Neural progenitor cell (in vitro differentiated cells): ENCODE measurements around the gene COL4A2. TPM values are rescaled to one million over a fixed set of nuclear protein-coding genes. Genes with fewer than 3 reads are reported as not detected.

Experiments
- DNase-seq: peaks from one replicate; pipeline ENCODE4 v3.0.0-alpha.2; 2016; ENCODE audit warnings: low spot score
- H2AFZ ChIP-seq: fragments of 200-600 bp; sonication (generic); replicated peaks from 2 replicates; pipeline ENCODE4 v1.6.1; 2016; ENCODE audit warnings: antibody characterized with exemption
- H3F3A ChIP-seq: fragments of 200-600 bp; sonication (generic); 2 replicates; pipeline ENCODE4 v1.6.1; 2016; ENCODE audit warnings: antibody characterized with exemption, low read depth
- H3K27ac ChIP-seq: fragments of 200-600 bp; sonication (generic); 2 replicates; pipeline ENCODE4 v1.5.1; 2016; ENCODE audit warnings: mild to moderate bottlenecking
- H3K27me3 ChIP-seq: fragments of 200-600 bp; sonication (generic); 2 replicates; pipeline ENCODE4 v1.6.1; 2016; ENCODE audit warnings: mild to moderate bottlenecking, moderate library complexity
- H3K36me3 ChIP-seq: fragments of 200-600 bp; sonication (generic); 2 replicates; pipeline ENCODE4 v1.5.1; 2016
- H3K4me1 ChIP-seq: fragments of 200-600 bp; sonication (generic); 2 replicates; pipeline ENCODE4 v1.6.1; 2016; ENCODE audit warnings: mixed run types
- H3K4me2 ChIP-seq: fragments of 200-600 bp; sonication (generic); 2 replicates; pipeline ENCODE4 v1.6.1; 2016
- H3K4me3 ChIP-seq: fragments of 200-600 bp; sonication (generic); 2 replicates; pipeline ENCODE4 v1.5.1; 2016
- H3K79me2 ChIP-seq: fragments of 200-600 bp; sonication (generic); 2 replicates; pipeline ENCODE4 v1.6.1; 2016; ENCODE audit warnings: low read depth
- H3K9ac ChIP-seq: fragments of 200-600 bp; sonication (generic); 2 replicates; pipeline ENCODE4 v1.6.1; 2016
- H3K9me3 ChIP-seq: fragments of 200-600 bp; sonication (generic); 2 replicates; pipeline ENCODE4 v1.5.1; 2016; ENCODE audit warnings: low read depth
- H4K20me1 ChIP-seq: fragments of 200-600 bp; sonication (generic); 2 replicates; pipeline ENCODE4 v1.6.1; 2016; ENCODE audit warnings: low read depth
- H3K27ac Mint-ChIP-seq: 3 replicates; pipeline ENCODE4 v1.8.0; 2021; ENCODE audit warnings: mixed read lengths
- H3K27me3 Mint-ChIP-seq: 2 replicates; pipeline ENCODE4 v1.8.0; 2022; ENCODE audit warnings: low read depth, mild to moderate bottlenecking, inconsistent platforms, moderate library complexity, mixed read lengths; ENCODE audit not compliant: insufficient read depth
- H3K36me3 Mint-ChIP-seq: 3 replicates; pipeline ENCODE4 v1.8.0; 2021; ENCODE audit warnings: mixed read lengths
- H3K4me1 Mint-ChIP-seq: 3 replicates; pipeline ENCODE4 v1.8.0; 2021; ENCODE audit warnings: mixed read lengths
- H3K4me3 Mint-ChIP-seq: 3 replicates; pipeline ENCODE4 v1.8.0; 2021; ENCODE audit warnings: mild to moderate bottlenecking, moderate library complexity, mixed read lengths
- H3K9me3 Mint-ChIP-seq: 3 replicates; pipeline ENCODE4 v1.8.0; 2020; ENCODE audit warnings: mixed read lengths
- EZH2 ChIP-seq: fragments of 200-600 bp; sonication (generic); IDR thresholded peaks from 2 replicates; pipeline ENCODE4 v1.6.1; 2017; ENCODE audit warnings: antibody characterized with exemption, mild to moderate bottlenecking, moderate library complexity
- EZH2phosphoT487 ChIP-seq: fragments of 200-600 bp; sonication (generic); IDR thresholded peaks from 2 replicates; pipeline ENCODE4 v1.6.1; 2017; ENCODE audit warnings: antibody characterized with exemption
- total RNA-seq: library from RNA; depleted of rRNA; stranded (reverse); fragments of >200 nt; gene quantifications from 2 replicates; pipeline ENCODE4 v1.2.3, GENCODE V29; 2015; ENCODE audit warnings: low replicate concordance
- TF ChIP-seq, protein P1 (sequence below): fragments of 200-600 bp; sonication (generic); IDR thresholded peaks from 2 replicates; pipeline ENCODE4 v1.5.1; 2017; ENCODE audit warnings: antibody characterized with exemption, mild to moderate bottlenecking

The COL4A2 gene
- total RNA-seq, 1 donor from 2014 or later: 73.6 TPM

DNA sequence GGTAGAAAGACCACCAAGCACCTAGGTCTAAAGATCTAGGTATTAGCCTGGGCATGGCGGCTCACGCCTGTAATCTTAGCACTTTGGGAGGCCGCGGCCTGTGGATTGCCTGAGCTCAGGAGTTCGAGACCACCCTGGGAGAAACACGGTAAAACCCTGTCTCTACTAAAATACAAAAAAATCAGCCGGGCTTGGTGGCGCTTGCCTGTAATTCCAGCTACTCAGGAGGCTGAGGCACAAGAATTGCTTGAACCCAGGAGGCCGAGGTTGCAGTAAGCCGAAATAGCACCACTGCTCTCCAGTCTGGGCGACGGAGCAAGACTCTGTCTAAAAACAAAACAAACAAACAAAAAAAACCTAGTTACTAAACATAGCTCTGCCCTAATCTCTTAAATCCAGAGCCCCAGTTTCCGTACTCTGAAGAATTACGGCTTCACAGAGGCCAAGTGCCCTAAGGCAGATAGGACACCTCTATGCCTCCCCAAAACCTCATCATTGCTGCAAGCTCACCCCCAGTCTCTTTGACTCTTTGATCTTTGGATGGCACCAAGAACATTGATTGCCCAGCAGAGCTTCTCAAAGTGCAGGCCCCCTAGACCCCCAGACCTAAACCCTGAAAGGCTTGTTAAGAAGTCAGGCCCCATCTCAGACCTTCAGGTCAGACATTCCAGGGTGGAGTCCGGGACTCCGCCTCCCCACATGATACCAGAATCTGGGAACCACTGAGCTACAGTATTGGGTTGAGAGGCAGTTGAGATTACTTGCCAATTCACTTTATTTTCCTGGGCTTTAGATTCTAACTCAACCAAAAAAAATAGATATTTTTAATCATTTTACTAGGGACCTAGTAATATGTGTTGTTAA is 2.8 kb downstream of the COL4A2 start:
- H3K9me3 Mint-ChIP-seq: no peaks in the 10 kb centered on the region
- Histone ChIP-seq H3K4me3 (no peak overlapping the region), H3K9me3 (no peaks in the 10 kb centered on the region), H3K27me3 (no peaks in the 10 kb centered on the region), H3K36me3 (no peaks in the 10 kb centered on the region), H3K79me2 (peaks cover 85% of the 10 kb centered on the region), H2AFZ (no peak overlapping the region), H3K9ac (no peak overlapping the region), H3F3A (peaks cover 16% of the 10 kb centered on the region), H3K4me2 (peak overlapping the region; percentile 88), H3K4me1 (peaks cover 25% of the 10 kb centered on the region), H3K27ac (no peak overlapping the region), H4K20me1 (peaks cover 63% of the 10 kb centered on the region)
- peaks cover 5% of the 10 kb centered on the region for H3K27me3 Mint-ChIP-seq
- peaks cover 20% of the 10 kb centered on the region for H3K36me3 Mint-ChIP-seq
- H3K27ac Mint-ChIP-seq: no peak overlapping the region
- DNase-seq: peak; percentile 37
- no peak for TF ChIP-seq EZH2
- peaks cover 57% of the 10 kb centered on the region for H3K4me1 Mint-ChIP-seq
- H3K4me3 Mint-ChIP-seq: peak overlapping the region; percentile 66

DNA sequence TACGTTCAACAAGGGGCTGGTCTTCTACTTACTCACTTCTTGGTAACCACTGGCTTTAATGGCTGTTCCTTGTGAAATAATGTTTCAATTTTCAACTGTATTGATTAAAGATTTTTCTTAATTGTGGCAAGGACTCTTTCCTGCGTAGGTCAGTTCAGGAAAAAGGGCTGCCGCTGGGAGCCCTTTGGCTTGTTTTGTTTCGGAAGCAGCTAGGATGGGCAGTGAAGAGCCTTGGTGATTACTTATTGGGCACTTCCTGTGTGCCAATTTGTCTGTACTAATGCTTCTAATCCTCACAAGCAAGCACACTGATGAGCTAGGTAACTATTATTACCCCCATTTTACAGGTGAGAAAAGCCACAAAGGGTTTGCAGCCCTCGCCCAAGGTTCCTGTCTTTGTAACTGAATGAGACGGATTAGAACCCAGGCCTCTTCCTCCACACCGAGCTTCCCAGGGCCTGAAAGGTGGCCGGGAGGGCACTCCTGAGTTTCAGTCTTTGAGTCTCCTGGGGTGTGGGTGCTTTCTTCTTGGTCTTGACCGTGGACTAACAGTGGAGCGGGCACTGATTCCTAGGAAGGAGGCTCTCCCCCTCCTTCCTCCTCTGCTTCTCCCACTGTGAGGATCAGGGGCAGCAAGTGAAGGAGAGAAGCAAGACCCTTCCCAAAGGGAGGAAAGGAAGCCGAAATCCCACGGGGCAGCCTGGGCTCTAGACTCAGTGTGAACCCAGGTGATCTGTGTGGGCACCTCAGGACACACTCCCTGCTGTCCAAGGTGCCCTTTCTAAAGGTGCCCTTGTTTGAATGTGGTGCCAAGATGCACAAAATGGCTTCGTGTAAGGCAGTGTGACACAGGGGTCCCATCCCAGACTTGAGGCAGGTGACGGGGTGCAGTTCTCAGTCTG is 3.7 kb downstream of the COL4A2 start:
- no peaks in the 10 kb centered on the region for H3K27me3 ChIP-seq
- H3K4me1 ChIP-seq: peaks cover 17% of the 10 kb centered on the region
- no peak overlapping the region for H3K4me3 ChIP-seq
- H3K27ac Mint-ChIP-seq: no peak overlapping the region
- H3K36me3 ChIP-seq: no peaks in the 10 kb centered on the region
- peaks cover 23% of the 10 kb centered on the region for H3K36me3 Mint-ChIP-seq
- peaks cover 58% of the 10 kb centered on the region for H4K20me1 ChIP-seq
- H3K9me3 ChIP-seq: no peaks in the 10 kb centered on the region
- H2AFZ ChIP-seq: no peak overlapping the region
- H3K9me3 Mint-ChIP-seq: no peaks in the 10 kb centered on the region
- no peak overlapping the region for H3K27ac ChIP-seq
- H3K4me3 Mint-ChIP-seq: no peak overlapping the region
- peaks cover 15% of the 10 kb centered on the region for H3F3A ChIP-seq
- H3K27me3 Mint-ChIP-seq: peaks cover 10% of the 10 kb centered on the region
- DNase-seq: no peak
- H3K4me2 ChIP-seq: no peak overlapping the region
- no peak overlapping the region for H3K9ac ChIP-seq
- TF ChIP-seq EZH2: no peak
- TF ChIP-seq, protein P1, sequence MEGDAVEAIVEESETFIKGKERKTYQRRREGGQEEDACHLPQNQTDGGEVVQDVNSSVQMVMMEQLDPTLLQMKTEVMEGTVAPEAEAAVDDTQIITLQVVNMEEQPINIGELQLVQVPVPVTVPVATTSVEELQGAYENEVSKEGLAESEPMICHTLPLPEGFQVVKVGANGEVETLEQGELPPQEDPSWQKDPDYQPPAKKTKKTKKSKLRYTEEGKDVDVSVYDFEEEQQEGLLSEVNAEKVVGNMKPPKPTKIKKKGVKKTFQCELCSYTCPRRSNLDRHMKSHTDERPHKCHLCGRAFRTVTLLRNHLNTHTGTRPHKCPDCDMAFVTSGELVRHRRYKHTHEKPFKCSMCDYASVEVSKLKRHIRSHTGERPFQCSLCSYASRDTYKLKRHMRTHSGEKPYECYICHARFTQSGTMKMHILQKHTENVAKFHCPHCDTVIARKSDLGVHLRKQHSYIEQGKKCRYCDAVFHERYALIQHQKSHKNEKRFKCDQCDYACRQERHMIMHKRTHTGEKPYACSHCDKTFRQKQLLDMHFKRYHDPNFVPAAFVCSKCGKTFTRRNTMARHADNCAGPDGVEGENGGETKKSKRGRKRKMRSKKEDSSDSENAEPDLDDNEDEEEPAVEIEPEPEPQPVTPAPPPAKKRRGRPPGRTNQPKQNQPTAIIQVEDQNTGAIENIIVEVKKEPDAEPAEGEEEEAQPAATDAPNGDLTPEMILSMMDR: no peak
- no peak for TF ChIP-seq EZH2phosphoT487
- H3K4me1 Mint-ChIP-seq: peaks cover 48% of the 10 kb centered on the region
- peaks cover 87% of the 10 kb centered on the region for H3K79me2 ChIP-seq

DNA sequence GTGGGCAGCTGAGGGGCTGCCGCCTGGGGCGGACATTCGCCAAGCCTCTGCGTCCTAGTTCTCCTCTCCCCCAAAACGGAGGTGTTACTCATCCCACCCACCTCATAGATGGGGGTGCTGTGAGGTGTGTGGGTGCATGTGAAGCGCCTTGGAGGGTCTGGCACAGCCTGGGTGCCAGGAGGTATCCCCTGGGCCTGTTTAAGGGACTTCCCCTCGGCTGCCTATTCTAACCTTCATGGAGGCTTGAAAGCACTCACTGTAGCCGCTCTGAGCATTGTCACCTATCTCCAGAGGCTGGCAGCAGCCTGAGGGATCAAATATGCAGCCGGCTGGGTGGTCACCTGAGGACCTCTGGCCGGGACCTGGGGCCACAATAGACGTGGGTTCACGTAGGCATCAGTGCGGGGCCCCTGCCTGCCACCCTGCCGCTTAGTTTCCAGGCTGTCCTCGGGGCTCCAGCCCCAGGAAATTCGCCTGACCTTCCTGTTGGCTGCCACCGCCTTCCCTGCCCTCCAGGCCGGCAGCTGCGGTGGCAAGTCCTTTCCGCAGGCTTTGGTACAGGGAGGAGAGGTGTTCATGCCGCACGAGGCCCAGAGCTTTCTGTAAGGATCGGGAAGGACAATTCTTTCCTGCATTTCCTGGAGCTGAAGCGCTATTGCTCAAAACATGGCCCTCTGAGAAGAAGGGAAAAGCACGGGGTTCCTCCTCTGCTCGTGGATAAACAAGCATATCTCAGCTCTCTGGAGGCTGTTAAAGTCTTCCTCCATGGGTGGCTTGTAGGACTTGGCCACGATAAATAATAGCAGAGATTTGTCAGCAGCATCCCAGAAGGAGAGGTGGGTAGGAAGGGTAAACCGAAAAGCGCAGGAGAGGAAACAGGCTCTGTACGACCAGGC is 4.6 kb downstream of the COL4A2 start:
- H3K27me3 Mint-ChIP-seq: peaks cover 8% of the 10 kb centered on the region
- H3K27ac Mint-ChIP-seq: no peak overlapping the region
- Histone ChIP-seq H3K9me3 (no peaks in the 10 kb centered on the region), H3K4me3 (no peak overlapping the region), H2AFZ (no peak overlapping the region), H3K27ac (no peak overlapping the region), H3K9ac (no peak overlapping the region), H3K79me2 (peaks cover 82% of the 10 kb centered on the region), H3K4me2 (no peak overlapping the region), H3K4me1 (peaks cover 13% of the 10 kb centered on the region), H3K27me3 (no peaks in the 10 kb centered on the region), H3K36me3 (no peaks in the 10 kb centered on the region), H3F3A (peaks cover 17% of the 10 kb centered on the region), H4K20me1 (peaks cover 61% of the 10 kb centered on the region)
- peaks cover 28% of the 10 kb centered on the region for H3K36me3 Mint-ChIP-seq
- DNase-seq: no peak
- TF ChIP-seq EZH2phosphoT487: no peak
- H3K4me1 Mint-ChIP-seq: peaks cover 45% of the 10 kb centered on the region
- no peaks in the 10 kb centered on the region for H3K9me3 Mint-ChIP-seq
- no peak overlapping the region for H3K4me3 Mint-ChIP-seq
